Measurements from ENCODE around the gene TCOF1. TPM values are rescaled to one million over a fixed set of nuclear protein-coding genes. Genes with fewer than 3 reads are reported as not detected.

Gene TCOF1
- total and polyA plus RNA-seq, 2 of the 8 experiments (the other 6 are each of a cell fraction or from before 2014, with no cell fraction given) = 35.9 to 170 TPM

DNA sequence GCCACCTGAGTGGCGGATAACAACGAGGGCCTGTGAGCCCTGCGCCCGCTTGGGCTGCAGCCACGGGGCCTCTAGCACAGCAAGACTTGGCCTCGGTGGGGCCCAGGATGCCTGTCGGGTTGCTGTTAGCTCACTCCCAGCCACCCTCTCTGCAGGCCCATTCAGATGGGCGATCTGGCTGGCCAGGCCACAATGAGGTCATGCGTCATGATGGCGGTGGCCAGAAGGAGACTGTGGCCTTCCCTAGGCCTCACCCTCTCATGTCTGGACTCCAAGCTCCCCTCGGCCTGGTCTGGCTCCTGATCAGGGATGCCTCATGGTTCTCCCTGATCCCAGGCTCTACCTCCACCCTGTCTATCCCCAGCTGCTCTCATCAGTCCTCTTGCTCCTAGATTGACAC is 19.0 kb upstream of the TCOF1 start (continued):
- TF ChIP-seq ATF2 (IDR thresholded peaks at IDR 0.05; ENCODE audit: low read length) (no peak), KDM1A (IDR thresholded peaks at IDR 0.05; ENCODE audit: borderline replicate concordance, low read length) (no peak), KDM5A (IDR thresholded peaks at IDR 0.05; ENCODE audit: low read length) (no peak), POLR2AphosphoS5 (IDR thresholded peaks at IDR 0.05; ENCODE audit: low read depth, low read length) (no peak)
